CD4-positive, alpha-beta T cell treated with Interleukin-15 for 4 hours (primary cell): Measurements from ENCODE around the gene PNKD.
A peak's percentile ranks its signal among the peaks of the same experiment; 100 is the strongest.
"Not testable (repeated sequence)": the region's sequence is repeated elsewhere in the genome, so short reads cannot be mapped to it uniquely, and the experiment has no call there.

ENCODE experiments used
- DNase-seq: peaks from one replicate; pipeline ENCODE4 v3.0.0-alpha.2; 2020; ENCODE audit warnings: low spot score

Gene PNKD

DNA sequence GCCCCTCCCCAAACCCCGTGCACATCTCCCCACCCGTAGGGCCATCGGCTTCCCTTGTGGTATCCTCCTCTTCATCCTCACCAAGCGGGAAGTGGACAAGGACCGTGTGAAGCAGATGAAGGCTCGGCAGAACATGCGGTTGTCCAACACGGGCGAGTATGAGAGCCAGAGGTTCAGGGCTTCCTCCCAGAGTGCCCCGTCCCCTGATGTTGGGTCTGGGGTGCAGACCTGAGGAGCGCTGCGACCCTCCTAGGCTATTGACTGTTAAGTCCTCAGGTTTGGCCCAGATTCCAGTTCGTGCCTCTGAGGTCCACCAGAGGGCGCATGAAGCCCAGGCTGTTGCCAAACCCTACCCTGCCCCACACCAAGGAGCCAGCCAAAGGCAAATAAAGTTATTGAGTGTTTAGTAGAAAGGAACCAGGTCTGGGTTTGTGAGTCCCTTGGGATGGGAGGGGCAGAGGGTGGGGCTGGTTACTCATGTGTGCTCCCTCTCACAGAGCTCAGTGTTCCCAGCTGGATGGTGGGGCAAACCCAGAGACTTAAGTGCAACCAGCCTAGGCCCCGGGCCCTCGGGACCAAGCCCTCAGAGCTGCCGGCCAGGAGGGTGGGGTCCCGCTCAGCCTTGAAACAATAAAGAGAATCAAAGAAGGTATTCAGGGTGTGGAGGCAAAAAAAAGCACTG is 2.4 kb downstream of the PNKD start:
- peak; percentile 84 for DNase-seq

DNA sequence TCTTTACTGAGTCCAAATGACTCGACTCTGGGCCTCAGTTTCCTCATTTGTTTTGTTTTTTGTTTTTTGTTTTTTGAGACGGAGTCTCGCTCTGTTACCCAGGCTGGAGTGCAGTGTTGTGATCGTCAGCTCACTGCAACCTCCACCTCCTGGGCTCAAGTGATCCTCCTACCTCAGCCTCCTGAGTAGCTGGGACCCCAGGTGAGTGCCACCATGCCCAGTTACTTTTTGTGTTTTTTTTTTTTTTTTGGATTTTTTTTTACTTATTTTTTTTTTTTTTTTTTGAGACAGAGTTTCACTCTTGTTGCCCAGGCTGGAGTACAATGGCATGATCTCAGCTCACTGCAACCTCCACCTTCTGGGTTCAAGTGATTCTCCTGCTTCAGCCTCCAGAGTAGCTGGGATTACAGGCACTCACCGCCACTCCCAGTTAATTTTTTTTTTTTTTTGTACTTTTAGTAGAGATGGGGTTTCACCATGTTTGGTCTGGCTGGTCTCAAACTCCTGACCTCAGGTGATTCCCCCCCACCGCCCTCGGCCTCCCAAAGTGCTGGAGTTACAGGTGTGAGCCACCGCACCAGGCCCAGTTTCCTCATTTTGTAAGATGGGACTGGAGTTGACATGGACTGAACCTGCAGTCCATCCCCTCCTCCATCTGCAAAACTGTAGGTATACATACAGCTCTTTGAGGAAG is 3.0 kb downstream of the PNKD start:
- not testable (repeated sequence) for DNase-seq

DNA sequence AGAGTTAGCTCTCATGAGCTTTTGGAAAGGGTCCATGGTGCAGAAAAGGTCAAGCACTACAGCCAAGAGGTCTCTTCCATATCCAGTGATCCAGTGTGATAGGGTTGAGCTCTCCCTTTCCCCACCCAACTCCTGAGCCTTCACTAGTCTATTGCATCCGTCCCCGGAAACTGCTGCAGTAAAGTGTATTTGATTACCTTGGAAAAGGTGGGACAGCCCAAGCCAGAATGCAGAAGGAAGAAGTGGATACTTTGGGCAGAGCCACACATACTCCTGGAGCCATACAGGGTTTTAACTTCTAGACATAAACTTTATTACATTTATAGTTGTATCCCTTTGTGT is 3.6 kb downstream of the PNKD start:
- DNase-seq: no peak

DNA sequence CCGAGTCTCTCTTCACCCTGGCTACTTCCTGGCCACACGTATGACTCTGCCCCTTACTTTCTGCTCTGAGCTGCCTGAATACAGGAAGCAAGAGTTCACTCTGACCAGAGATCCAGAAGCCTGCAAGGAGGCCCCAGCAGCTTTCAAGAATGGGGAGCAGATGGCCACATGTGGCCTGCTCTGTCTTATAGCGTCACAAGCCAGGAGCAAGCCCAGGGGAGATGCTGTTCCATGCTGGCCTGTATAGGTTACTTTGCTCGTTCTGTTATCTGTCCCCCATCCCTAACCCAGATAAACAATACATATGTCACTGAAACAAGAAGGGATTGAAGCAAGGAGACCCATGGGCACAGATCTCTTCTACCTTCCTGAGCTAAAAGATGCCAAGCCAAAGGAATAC is 4.3 kb downstream of the PNKD start:
- no peak for DNase-seq

DNA sequence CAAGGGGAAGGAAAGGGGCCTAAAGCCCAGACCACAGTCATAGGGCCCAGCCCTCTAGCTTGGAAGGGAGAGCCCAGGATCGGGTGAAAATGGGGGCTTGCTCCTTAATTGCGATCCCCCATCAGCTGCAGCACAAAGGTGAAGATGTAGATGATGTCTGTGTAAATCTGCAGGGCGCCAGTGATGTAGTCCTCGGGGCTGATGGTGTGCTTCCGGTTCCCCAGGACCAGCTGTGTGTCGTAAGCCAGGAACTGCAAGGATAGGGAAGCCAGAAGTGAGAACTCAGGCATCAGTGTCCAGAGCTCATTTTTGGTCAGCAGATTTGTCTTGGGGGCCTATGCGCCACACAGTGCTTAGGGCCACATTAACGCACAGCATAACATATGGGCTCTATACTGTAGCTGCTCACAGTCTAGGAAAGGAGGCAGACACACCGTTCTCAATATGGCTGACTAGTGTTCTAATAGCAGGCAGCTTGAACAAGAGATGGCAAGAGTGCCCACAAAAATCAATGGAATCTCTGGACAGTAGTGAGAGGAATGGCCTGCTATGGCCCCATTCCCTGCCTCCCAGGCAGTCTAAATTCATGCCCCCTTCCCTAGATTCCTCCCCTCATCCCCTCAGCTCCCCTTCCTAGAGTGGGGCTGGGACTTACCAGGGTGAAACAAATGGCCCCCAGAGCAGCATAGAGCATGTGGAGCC is 5.2 kb downstream of the PNKD start:
- DNase-seq: no peak

DNA sequence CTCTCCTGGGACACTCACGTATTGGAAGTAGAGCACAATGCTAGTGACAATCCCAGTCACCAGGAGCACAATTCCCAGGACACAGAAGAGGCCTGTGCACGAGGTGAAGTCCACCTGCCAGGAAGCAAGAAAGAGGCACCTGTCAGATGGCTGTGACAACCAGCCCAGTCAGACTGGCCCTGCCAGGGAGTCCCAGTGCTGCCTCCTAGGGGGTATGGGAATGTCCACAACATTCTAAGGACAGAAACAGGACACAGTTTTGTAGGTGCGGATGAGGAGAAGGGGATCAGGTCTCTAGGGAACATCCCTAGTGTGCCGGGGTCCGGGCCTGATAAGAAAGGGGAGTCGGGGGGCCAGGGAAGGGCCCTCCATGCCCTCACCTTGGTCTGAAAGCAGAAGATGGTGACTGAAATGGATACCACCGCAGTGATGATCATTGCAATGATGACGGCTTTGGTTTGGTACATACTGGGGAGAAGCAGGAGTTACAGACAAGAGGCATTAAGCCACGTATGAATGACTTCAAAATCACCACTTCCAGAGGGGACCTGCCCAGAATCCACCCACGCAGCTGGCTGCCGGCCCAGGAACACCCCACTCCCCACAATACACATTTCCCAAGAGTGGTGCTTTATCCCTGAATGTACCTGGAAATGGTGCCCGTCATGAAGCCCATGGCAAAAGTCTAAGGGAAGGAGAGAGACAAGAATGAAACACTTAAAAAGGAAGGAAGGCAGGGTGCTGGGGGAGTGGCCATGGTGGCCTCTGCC is 6.9 kb downstream of the PNKD start:
- no peak for DNase-seq

DNA sequence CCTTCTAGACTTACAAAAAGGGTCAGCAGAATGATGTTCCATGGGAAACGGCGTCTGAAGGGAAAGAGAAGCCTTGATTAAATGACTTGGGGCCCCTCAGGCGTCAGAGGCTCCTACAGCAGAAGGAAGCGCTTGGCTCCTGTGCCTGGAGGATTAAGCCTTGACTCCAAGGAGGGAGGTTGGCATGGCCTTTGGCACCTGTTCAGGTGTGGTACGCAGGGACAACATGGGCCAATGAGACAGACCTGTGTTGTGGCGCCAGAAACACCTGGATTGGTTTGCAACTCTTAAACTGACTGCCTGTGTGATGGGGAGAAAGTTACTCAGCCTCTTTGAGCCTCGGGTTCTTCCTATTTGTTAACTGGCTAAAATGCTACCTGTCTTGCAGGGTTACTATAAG is 7.6 kb downstream of the PNKD start:
- DNase-seq: no peak

DNA sequence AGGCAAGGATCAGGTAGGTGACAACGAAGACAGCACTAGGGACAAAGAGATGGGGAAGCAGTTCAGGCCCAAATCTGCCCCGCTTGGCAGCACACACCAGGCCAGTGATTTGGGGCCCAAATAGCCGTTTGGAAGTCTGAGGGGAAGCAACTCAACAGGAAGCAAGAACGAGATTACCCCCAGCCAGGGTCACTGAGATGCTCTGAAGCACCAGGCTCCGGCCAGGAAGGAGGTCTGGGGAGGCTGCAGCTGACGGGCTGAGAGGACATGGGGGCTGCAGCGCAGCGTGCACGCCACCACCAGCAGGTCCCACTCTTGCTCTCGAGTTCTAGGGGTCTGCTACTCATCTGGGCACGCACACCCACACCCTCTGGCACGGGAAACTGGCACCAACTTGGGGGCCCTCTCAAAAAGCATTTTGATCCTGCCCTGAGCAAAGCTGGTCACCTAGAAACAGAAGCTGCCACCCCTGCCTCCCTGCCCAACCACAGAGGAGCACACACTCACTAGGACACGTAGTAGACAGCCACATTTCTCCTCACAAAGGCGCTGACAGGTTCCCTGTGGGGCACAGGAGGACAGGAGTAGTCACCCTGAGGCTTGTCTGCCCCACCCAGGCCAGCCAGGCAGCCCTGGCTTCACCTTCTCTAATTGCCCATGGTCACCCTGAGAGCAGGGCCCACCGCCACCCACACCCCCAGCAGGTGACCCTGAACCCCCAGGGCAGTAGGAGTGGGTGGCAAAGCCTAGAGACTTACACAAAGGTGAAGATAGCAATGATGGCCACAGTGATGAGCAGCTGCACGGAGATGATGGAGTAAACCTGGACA is 8.4 kb downstream of the PNKD start:
- DNase-seq: no peak

DNA sequence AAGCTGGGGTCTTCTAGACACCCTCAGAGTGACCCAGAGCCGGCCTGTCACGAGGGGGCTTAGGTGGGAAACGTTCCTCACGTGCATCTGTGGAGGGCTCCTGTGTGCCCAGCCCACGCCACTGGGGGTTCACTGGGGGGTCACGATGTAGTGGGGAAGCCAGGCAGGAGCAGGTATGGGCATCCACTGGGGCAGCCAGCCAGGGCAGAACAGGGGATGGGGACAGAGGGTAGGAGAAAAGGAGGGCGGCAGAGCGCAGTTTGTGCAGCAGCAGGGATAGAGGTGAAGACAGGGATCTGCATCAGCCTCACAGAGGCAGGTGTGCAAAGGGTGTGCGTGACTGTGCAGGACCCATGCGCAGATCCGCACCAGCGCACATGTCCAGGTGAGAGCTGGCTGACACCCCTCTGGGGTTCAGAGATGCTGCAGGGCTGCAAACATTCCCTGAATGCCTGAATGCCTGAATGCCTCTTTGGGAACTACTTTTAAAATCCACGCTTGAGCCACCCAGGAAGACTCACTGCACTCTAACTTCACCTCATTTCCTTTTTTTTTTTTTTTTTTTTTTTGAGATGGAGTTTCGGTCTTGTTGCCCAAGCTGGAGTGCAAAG is 10.0 kb downstream of the PNKD start:
- no peak for DNase-seq

DNA sequence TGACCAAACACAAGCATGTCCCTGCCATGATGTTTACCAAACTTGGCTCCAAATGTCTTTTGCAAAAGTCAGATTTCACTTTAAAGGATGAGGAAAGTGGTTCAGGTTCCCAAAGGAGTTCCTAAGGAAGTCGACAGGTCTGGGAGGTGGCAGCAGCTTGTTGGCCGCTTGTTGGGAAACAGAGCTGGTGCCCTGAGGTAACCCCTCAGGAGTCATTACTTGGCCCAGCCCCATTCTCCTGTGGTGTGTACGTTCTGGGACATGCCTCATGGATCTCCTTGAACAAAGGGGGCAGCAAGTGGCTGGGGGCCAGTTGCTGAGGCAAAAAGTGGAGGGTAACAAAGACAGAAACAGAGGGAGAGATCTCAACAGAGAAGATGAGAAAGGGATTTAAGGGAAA is 11.1 kb downstream of the PNKD start:
- no peak for DNase-seq

DNA sequence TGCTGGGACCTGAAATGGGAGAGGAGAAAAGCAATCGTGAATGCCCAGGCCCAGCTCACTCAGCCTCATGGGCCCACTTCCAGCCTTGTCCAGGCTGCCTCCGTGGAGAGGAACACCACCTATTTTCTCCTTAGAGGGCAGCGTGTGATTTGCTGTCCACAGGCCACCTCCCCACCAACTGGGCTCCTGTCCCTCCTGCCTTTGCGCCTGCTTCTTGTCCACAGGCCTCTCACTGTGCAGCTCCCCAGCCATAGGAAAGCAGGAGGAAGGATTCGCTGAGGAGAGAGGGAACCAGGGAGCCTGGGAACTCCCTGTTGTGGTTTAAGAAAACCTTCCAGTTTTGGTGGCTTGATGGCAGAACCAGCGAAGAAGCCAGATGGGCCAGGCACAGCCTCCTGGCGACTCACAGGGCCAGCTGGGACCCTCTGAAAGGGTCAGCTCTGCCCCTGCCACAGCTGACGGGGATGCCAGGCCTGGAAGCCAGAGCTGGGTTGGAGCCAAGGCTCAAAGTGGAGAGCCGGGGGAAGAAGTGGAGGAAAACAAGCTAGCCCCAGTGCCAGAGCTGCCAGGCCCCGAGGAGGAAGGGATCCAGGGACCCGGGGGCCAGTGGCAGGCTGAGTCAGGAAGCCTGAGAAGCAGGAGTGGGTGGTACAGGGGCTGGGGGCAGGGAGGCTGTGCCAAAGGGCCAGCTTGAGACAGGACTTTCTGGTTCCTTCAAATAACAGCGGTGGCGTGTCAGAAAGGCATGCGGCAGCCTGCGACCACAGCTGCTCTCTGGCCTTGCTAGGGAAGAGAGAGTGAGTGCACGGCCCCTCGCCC is 12.1 kb downstream of the PNKD start:
- DNase-seq: no peak

DNA sequence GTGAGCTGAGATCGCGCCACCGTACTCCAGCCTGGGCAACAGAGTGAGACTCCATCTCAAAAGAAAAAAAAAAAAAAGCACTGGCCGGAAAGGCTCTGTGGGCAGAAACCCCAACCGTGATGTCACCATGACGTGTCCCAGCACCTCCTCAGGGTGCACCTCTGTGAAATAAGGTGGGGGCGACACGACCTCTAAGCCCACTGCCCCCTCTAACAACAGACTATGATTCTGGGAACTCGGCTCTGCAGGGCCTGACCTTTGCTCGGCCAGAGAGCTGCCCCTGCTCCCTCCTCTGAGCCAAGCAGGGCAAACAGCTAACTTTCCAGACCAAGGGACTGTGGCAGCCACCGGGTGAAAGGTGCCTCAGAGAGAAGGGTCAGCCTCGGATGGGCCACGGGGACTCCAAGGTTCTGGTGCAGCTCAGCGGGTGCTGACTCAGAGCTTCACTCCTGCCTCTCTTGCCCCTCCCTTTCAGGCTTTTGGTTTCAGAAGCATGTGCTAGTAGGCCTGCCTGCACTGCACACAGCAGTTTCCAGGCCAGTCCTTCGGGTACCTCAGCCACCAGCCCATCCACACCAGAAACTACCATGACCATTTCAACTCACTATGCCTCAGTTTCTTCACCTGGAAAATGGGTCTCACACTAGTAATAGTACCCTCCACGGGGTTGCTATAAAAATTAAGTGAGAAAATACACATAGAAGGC is 13.9 kb downstream of the PNKD start:
- DNase-seq: peak; percentile 70

DNA sequence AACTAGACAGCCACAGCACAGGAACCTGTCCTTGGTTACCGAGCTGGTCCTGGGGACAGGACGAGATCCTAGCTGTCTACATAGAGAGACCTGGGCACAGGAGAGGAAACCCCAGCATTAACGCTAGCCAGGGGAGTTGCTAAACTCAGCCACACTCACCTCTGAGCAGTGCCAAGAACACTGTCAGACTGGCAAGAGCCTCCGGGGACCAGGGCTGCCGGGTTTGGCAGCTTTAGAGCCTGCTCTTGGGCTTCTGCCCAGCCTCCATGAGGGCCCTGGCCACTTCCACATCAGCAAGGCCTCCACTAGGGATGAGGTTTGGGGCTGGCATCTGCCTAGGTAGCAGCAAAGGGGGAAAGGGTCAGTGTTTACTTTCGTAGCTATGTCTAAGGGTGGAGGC is 15.3 kb downstream of the PNKD start:
- DNase-seq: no peak

DNA sequence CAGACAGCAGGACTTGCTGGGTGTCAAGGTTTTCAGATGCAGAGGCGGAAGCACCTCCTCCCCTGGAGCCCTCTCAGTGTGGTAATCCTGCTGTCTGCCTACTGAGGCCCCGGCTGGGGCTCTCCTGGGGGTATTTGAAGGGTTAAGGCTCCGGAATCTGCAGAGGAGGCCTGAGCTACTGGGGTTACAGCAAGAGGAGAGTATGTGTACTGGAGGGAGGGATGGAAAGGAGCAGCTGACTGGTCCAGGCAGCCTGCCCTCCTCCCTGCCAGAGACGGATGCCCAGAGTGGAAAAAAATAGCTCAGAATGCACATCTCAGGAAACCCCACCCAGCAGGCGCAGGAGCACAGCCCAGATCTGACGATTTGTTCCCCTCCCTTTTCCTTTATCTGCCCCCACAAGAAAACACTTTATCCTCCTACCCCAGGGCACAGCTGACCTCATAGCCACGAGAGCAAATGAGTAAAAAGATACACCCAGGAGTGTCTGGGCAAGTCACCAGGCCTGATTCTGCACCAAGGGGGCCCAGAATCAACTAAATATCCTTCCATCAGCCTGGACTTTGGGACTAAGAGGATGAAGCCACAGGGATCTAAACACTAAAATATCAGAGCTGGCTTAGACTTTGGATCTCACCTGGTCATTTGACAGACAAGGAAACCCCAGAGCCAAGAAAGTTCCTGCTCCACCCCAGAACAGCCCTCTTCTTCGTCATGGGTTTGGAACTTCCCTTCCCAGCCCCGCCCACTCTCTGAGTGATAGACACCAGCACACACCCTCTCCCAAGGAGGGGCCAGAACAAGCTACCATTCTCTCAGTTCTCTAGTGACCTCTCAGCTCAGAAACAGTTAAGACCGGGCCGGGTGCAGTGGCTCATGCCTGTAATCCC is 16.5 kb downstream of the PNKD start:
- DNase-seq: peak; percentile 87

DNA sequence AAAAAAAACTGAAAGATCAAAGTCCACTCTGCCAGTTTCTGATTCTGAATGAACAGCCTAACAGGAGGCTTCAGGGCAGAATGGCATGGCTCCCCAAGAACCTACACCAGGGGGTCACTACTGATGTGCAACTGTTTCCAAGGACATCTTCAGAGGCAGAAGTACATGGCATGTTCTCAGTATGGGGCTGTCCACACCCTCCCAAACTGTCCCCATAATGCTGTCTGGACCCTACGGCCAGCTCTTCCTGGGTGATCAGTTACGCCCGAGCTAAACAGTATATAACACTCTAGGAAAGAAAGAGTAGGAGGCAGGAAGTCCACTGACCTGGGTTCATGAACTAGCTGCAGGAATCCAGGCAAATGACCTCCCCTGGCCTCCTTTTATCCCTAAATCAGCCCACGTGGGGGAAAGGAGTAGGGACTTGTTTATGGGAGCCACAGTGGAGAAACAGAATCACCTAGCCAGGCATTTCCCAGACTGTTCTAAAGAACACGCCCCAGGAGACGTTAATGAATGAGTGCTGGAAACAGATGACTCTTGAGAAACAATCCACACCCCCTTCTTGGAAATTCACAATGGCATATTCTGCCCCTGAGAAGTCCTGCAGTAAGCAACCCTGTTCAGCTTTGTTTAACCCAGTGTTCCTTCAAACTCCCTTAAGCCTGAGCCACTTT is 19.5 kb downstream of the PNKD start:
- DNase-seq: no peak

DNA sequence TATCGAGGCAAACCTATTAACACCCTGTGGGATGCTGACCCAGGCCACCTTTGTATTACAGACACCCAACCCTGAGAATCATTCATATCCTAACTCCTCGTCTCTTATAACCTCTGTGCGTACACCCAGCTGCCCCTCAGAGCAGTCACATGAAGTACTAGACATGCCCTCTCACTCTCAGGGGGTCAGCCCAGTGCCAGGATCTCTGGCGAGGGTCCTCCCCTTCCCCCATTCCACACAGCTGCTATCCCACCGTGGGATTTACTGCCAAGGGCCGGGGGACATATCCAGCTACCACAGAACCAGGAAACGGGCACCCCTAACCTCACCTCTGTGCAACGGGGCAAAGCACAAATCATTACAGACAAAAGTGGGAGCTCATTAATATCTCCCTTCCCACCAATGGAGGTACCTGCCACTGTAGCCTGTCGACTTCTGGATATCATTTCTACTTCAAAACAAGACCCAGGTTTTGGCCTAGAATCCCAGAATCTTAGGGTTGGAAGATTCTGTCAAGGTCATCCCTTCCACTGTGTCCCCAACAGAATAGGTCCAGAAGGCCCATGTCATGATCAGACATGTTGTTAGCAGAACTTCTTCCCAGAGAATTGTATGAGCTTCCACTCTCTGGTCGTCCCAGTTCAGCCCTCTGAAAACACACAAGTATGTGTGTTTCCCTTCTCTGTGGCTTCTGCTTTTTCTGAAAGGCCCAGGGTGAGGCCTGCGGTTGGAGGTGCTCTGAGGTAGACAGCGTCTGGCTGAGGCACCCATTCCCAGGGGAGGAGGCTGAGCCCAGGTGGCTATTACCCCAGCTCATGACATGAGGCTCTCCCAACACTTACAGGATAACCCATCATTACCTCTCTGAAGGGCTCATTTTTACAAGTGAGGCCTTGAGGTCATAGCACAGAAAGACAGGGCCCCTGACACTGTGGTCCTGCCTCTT is 20.3 kb downstream of the PNKD start:
- DNase-seq: peak; percentile 62
